CD14-positive monocyte (primary cell): ENCODE results near the gene MAN2B2. TPM values are rescaled to one million over a fixed set of nuclear protein-coding genes. Genes with fewer than 3 reads are reported as not detected.

Experiments
- DNase-seq, 3 donors: peaks; one replicate each; pipeline ENCODE4 v3.0.0-alpha.2; 2011 to 2022
- H2AFZ ChIP-seq: 2 replicates; pipeline ENCODE4 v1.6.0; 2012; ENCODE audit warnings: mild to moderate bottlenecking, low read depth, low read length, inconsistent platforms; ENCODE audit not compliant: insufficient read depth, poor library complexity, severe bottlenecking
- H3K27ac ChIP-seq, 2 donors: 1 replicate in 1 of 2; 2 replicates in 1 of 2; pipeline ENCODE4 v1.5.1; 2012 to 2013; ENCODE audit warnings: low read length in 2 of 2, control low read depth in 1 of 2, inconsistent platforms in 1 of 2, low read depth in 1 of 2, mild to moderate bottlenecking in 1 of 2
- H3K27me3 ChIP-seq, 2 donors: one replicate each; pipeline versions ENCODE4 v1.6.0 to v1.6.1; 2011 to 2013; ENCODE audit warnings: low read length in 2 of 2; ENCODE audit not compliant: control insufficient read depth in 2 of 2, insufficient read depth in 2 of 2
- H3K36me3 ChIP-seq, 2 donors: replicated peaks in 1 of 2; 1 replicate in 1 of 2; 2 replicates in 1 of 2; pipeline versions ENCODE4 v1.5.1 to v1.6.1; 2012 to 2013; ENCODE audit warnings: low read length in 2 of 2, control low read depth in 1 of 2, inconsistent platforms in 1 of 2, mild to moderate bottlenecking in 1 of 2; ENCODE audit not compliant: insufficient read depth in 2 of 2, control insufficient read depth in 1 of 2
- H3K4me1 ChIP-seq, 2 donors: 1 replicate in 1 of 2; 2 replicates in 1 of 2; pipeline versions ENCODE4 v1.5.1 to v1.6.1; 2012 to 2013; ENCODE audit warnings: low read length in 2 of 2, control low read depth in 1 of 2, inconsistent platforms in 1 of 2, mild to moderate bottlenecking in 1 of 2, moderate library complexity in 1 of 2; ENCODE audit not compliant: insufficient read depth in 2 of 2, control insufficient read depth in 1 of 2
- H3K4me2 ChIP-seq: replicated peaks from 2 replicates; pipeline ENCODE3; 2012; ENCODE audit warnings: low read length, moderate library complexity, mild to moderate bottlenecking; ENCODE audit not compliant: poor library complexity, severe bottlenecking; ENCODE audit errors: extremely low read depth
- H3K4me3 ChIP-seq, 3 experiments: fragments of 200-600 bp in 1 of 3; sonication (generic) in 1 of 3; replicated peaks in 1 of 3; 1 replicate in 2 of 3; 2 replicates in 1 of 3; pipeline ENCODE4 v1.5.1; 2011 to 2013; ENCODE audit warnings: low read length in 3 of 3, mild to moderate bottlenecking in 3 of 3, control low read depth in 2 of 3, low read depth in 2 of 3, inconsistent platforms in 1 of 3, moderate library complexity in 1 of 3
- H3K79me2 ChIP-seq: 2 replicates; pipeline ENCODE4 v1.6.0; 2012; ENCODE audit warnings: mild to moderate bottlenecking, control low read depth, inconsistent platforms, low read length, moderate library complexity; ENCODE audit not compliant: insufficient read depth
- H3K9ac ChIP-seq: 2 replicates; pipeline ENCODE4 v1.6.0; 2017; ENCODE audit warnings: low read length, mild to moderate bottlenecking; ENCODE audit not compliant: insufficient read depth, poor library complexity, severe bottlenecking
- H3K9me3 ChIP-seq, 2 donors: replicated peaks in 1 of 2; 1 replicate in 1 of 2; 2 replicates in 1 of 2; pipeline versions ENCODE4 v1.5.1 to v1.6.1; 2012 to 2013; ENCODE audit warnings: low read length in 2 of 2, control low read depth in 1 of 2; ENCODE audit not compliant: control insufficient read depth in 1 of 2, insufficient read depth in 1 of 2
- H4K20me1 ChIP-seq: 2 replicates; pipeline ENCODE4 v1.6.0; 2012; ENCODE audit warnings: mild to moderate bottlenecking, low read length, control low read depth, moderate library complexity; ENCODE audit not compliant: insufficient read depth
- H3K27ac Mint-ChIP-seq, 7 donors: one replicate each; pipeline ENCODE4 v1.8.0; 2020; ENCODE audit warnings: mild to moderate bottlenecking in 7 of 7, mixed read lengths in 7 of 7, moderate library complexity in 6 of 7, inconsistent platforms in 2 of 7
- H3K27me3 Mint-ChIP-seq, 3 donors: one replicate each; pipeline ENCODE4 v1.8.0; 2021 to 2022; ENCODE audit warnings: low read depth in 3 of 3, mild to moderate bottlenecking in 3 of 3, mixed read lengths in 3 of 3, moderate library complexity in 3 of 3, inconsistent platforms in 1 of 3
- H3K36me3 Mint-ChIP-seq, 2 donors: one replicate each; pipeline ENCODE4 v1.8.0; 2020; ENCODE audit warnings: mixed read lengths in 2 of 2, inconsistent platforms in 1 of 2, mild to moderate bottlenecking in 1 of 2
- H3K4me1 Mint-ChIP-seq: one replicate; pipeline ENCODE4 v1.8.0; 2020; ENCODE audit warnings: mild to moderate bottlenecking, mixed read lengths
- H3K4me3 Mint-ChIP-seq, 2 donors: one replicate each; pipeline ENCODE4 v1.8.0; 2020; ENCODE audit warnings: mild to moderate bottlenecking in 2 of 2, mixed read lengths in 2 of 2, moderate library complexity in 1 of 2
- H3K9me3 Mint-ChIP-seq, 7 donors: one replicate each; pipeline ENCODE4 v1.8.0; 2020 to 2022; ENCODE audit warnings: mixed read lengths in 7 of 7, mild to moderate bottlenecking in 6 of 7, moderate library complexity in 6 of 7, inconsistent platforms in 2 of 7
- CTCF ChIP-seq: fragments of 200-600 bp; IDR thresholded peaks from one replicate; pipeline ENCODE4 v1.8.0; 2022; ENCODE audit warnings: antibody characterized with exemption, mild to moderate bottlenecking
- WGBS: methylation state at CpG from one replicate; pipeline ENCODE4 v1.1.5; 2013; ENCODE audit warnings: missing lambda C conversion rate; ENCODE audit not compliant: insufficient coverage; 5-methylcytosine and 5-hydroxymethylcytosine counted together
- intact Hi-C, 2 donors: fragments of 100-400 bp; cut with micrococcal nuclease; formaldehyde crosslinking; loops; one replicate each; pipeline versions ENCODE4 v1.15.0 to v1.15.1; 2023
- polyA plus RNA-seq, 3 donors: library from polyadenylated mRNA; depleted of rRNA in 1 of 3; unstranded in 2 of 3; stranded (reverse) in 1 of 3; fragments of 300-500 nt in 2 of 3; fragments of >200 nt in 1 of 3; fragmentation: Illumina TruSeq in 2 of 3; gene quantifications; 1 replicate in 2 of 3; 2 replicates in 1 of 3; pipeline ENCODE4 v1.2.3, GENCODE V29; 2012 to 2021

The MAN2B2 gene
- polyA plus RNA-seq, 3 donors: 9.6 to 28.4 (median 10.6) TPM

GRCh38 chr4:6594341-6594740 lies 19.4 kb downstream of the MAN2B2 start:
- H3K36me3 Mint-ChIP-seq: peaks cover 77 to 95% of the 10 kb centered on the region in 2 donors
- DNase-seq: no peak
- Histone ChIP-seq H3K4me2 (no peak overlapping the region), H2AFZ (no peak overlapping the region), H3K79me2 (no peaks in the 10 kb centered on the region), H3K4me1 (no peaks in the 10 kb centered on the region), H3K9me3 (no peaks in the 10 kb centered on the region), H3K4me3 (no peak overlapping the region), H3K27me3 (no peaks in the 10 kb centered on the region), H3K9ac (no peak overlapping the region), H3K27ac (no peak overlapping the region), H3K36me3 (peaks cover 83 to 95% of the 10 kb centered on the region in 2 donors), H4K20me1 (no peaks in the 10 kb centered on the region)
- H3K9me3 Mint-ChIP-seq: no peaks in the 10 kb centered on the region
- no peaks in the 10 kb centered on the region for H3K4me1 Mint-ChIP-seq
- no peak overlapping the region for H3K27ac Mint-ChIP-seq
- 97% methylated on average over 22 of the region's 22 CpGs for WGBS
- no peak for TF ChIP-seq CTCF
- peaks cover 0 to 2% (median 0%) of the 10 kb centered on the region in 3 donors for H3K27me3 Mint-ChIP-seq
- intact Hi-C loops: no loop called here
- no peak overlapping the region for H3K4me3 Mint-ChIP-seq

GRCh38 chr4:6594826-6595355 lies 19.9 kb downstream of the MAN2B2 start:
- Histone ChIP-seq H3K4me1 (no peaks in the 10 kb centered on the region), H3K27me3 (no peaks in the 10 kb centered on the region), H3K4me2 (no peak overlapping the region), H3K36me3 (peaks cover 81 to 94% of the 10 kb centered on the region in 2 donors), H4K20me1 (no peaks in the 10 kb centered on the region), H3K9ac (no peak overlapping the region), H3K9me3 (no peaks in the 10 kb centered on the region), H3K79me2 (no peaks in the 10 kb centered on the region), H2AFZ (no peak overlapping the region), H3K4me3 (no peak overlapping the region), H3K27ac (no peak overlapping the region)
- intact Hi-C loops: no loop called here
- 92% methylated on average over 6 of the region's 7 CpGs for WGBS
- no peak overlapping the region for H3K4me3 Mint-ChIP-seq
- peaks cover 81 to 94% of the 10 kb centered on the region in 2 donors for H3K36me3 Mint-ChIP-seq
- peaks cover 0 to 2% (median 0%) of the 10 kb centered on the region in 3 donors for H3K27me3 Mint-ChIP-seq
- H3K27ac Mint-ChIP-seq: no peak overlapping the region
- DNase-seq: no peak
- no peaks in the 10 kb centered on the region for H3K4me1 Mint-ChIP-seq
- no peaks in the 10 kb centered on the region for H3K9me3 Mint-ChIP-seq
- TF ChIP-seq CTCF: no peak
